A673 (cell line): ENCODE results near the gene HDAC10. TPM values are rescaled to one million over a fixed set of nuclear protein-coding genes. Genes with fewer than 3 reads are reported as not detected.
A peak's percentile ranks its signal among the peaks of the same experiment; 100 is the strongest.

ENCODE experiments used
- BruUV-seq: library from RNA; stranded (reverse); fragments of 400-500 nt; replicated peaks from 2 replicates; lab custom pipeline; 2021; lab: Mats Ljungman, UMichigan
- CTCF ChIA-PET: fragments of 300-600 bp; sonication (Branson Sonifier 250); formaldehyde crosslinking; loops from one replicate; lab custom pipeline; 2022; ENCODE audit warnings: antibody characterized with exemption; lab: Charles Lee
- POLR2A ChIA-PET: fragments of 300-600 bp; sonication (Branson Sonifier 250); formaldehyde crosslinking; loops from one replicate; lab custom pipeline; 2022; ENCODE audit warnings: antibody characterized with exemption; ENCODE audit not compliant: low non-redundant PET; lab: Charles Lee
- DNase-seq: peaks from one replicate; pipeline ENCODE4 v3.0.0-alpha.2; 2015; ENCODE audit warnings: low spot score
- H3K27ac ChIP-seq: fragments of 200-600 bp; sonication (generic); 2 replicates; pipeline ENCODE4 v1.5.1; 2016; ENCODE audit warnings: mixed run types, low read depth, mild to moderate bottlenecking, mixed read lengths, antibody characterized with exemption, low read length; ENCODE audit not compliant: poor library complexity, severe bottlenecking
- H3K27me3 ChIP-seq: fragments of 200-600 bp; sonication (generic); replicated peaks from 2 replicates; pipeline ENCODE4 v1.6.1; 2017; ENCODE audit warnings: mixed run types, low read depth, mild to moderate bottlenecking, mixed read lengths, antibody characterized with exemption, low read length; ENCODE audit not compliant: insufficient read depth, poor library complexity
- H3K36me3 ChIP-seq: fragments of 200-600 bp; sonication (generic); 2 replicates; pipeline ENCODE4 v1.6.1; 2016; ENCODE audit warnings: mixed run types, mild to moderate bottlenecking, mixed read lengths, antibody characterized with exemption, low read length; ENCODE audit not compliant: insufficient read depth, poor library complexity, severe bottlenecking
- H3K4me1 ChIP-seq: fragments of 200-600 bp; sonication (generic); 2 replicates; pipeline ENCODE4 v1.6.1; 2017; ENCODE audit warnings: mixed run types, mild to moderate bottlenecking, mixed read lengths, antibody characterized with exemption, low read length; ENCODE audit not compliant: insufficient read depth, poor library complexity, severe bottlenecking
- H3K4me3 ChIP-seq: fragments of 200-600 bp; sonication (generic); 2 replicates; pipeline ENCODE4 v1.5.1; 2016; ENCODE audit warnings: low read depth, mixed run types, mild to moderate bottlenecking, mixed read lengths, low read length; ENCODE audit not compliant: poor library complexity, severe bottlenecking
- H3K9me3 ChIP-seq: fragments of 200-600 bp; sonication (generic); 2 replicates; pipeline ENCODE4 v1.6.1; 2016; ENCODE audit warnings: mixed run types, low read depth, mild to moderate bottlenecking, mixed read lengths, antibody characterized with exemption, low read length; ENCODE audit not compliant: poor library complexity, severe bottlenecking
- EZH2 ChIP-seq: fragments of 200-600 bp; sonication (generic); IDR thresholded peaks from 2 replicates; pipeline ENCODE4 v1.6.1; 2017; ENCODE audit warnings: borderline replicate concordance, low read depth, mild to moderate bottlenecking, mixed read lengths, antibody characterized with exemption, low read length; ENCODE audit not compliant: poor library complexity, severe bottlenecking
- intact Hi-C: fragments of 100-400 bp; cut with micrococcal nuclease; formaldehyde crosslinking; loops from one replicate; pipeline ENCODE4 v1.10.0; 2022; ENCODE audit not compliant: unreplicated experiment
- total RNA-seq: library from RNA; stranded (reverse); gene quantifications from 2 replicates; pipeline ENCODE4 v1.2.3, GENCODE V29; 2021
- TF ChIP-seq, protein P1 (sequence below): fragments of 300-800, 200-600 bp; sonication (generic); conservative IDR thresholded peaks from 2 replicates; pipeline ENCODE4 v1.5.1; 2017; ENCODE audit warnings: low read depth, mild to moderate bottlenecking, antibody characterized with exemption, low read length, moderate library complexity, mixed read lengths

Gene HDAC10
- total RNA-seq, 1 experiment from 2014 or later: 38.6 TPM

GRCh38 chr22:50276143-50276542, 25.1 kb upstream of the HDAC10 start:
- CTCF ChIA-PET: interaction anchor here (0.5 to 1.3 kb wide), 11 partner anchors 13 to 409 kb away, joined by 3 to 15 read pairs (median 5); no protein-coding TSS in a partner anchor
- DNase-seq: peak; percentile 66
- Histone ChIP-seq H3K4me3 (no peak overlapping the region), H3K36me3 (peaks cover 61% of the 10 kb centered on the region), H3K9me3 (no peaks in the 10 kb centered on the region), H3K27ac (no peak overlapping the region), H3K4me1 (peaks cover 17% of the 10 kb centered on the region), H3K27me3 (no peaks in the 10 kb centered on the region)
- TF ChIP-seq, protein P1, sequence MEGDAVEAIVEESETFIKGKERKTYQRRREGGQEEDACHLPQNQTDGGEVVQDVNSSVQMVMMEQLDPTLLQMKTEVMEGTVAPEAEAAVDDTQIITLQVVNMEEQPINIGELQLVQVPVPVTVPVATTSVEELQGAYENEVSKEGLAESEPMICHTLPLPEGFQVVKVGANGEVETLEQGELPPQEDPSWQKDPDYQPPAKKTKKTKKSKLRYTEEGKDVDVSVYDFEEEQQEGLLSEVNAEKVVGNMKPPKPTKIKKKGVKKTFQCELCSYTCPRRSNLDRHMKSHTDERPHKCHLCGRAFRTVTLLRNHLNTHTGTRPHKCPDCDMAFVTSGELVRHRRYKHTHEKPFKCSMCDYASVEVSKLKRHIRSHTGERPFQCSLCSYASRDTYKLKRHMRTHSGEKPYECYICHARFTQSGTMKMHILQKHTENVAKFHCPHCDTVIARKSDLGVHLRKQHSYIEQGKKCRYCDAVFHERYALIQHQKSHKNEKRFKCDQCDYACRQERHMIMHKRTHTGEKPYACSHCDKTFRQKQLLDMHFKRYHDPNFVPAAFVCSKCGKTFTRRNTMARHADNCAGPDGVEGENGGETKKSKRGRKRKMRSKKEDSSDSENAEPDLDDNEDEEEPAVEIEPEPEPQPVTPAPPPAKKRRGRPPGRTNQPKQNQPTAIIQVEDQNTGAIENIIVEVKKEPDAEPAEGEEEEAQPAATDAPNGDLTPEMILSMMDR: peak; percentile 87
- no peak for TF ChIP-seq EZH2
- no TSS peak for BruUV-seq
- POLR2A ChIA-PET: interaction anchor here (0.5 to 0.6 kb wide), 2 partner anchors 19 to 46 kb away, joined by 4 to 17 read pairs; no protein-coding TSS in a partner anchor
- intact Hi-C loops: loop anchor here (2.0 to 10.0 kb wide), 2 partner anchors 51 to 219 kb away; partner anchors contain the start of gene DENND6B

DNA sequence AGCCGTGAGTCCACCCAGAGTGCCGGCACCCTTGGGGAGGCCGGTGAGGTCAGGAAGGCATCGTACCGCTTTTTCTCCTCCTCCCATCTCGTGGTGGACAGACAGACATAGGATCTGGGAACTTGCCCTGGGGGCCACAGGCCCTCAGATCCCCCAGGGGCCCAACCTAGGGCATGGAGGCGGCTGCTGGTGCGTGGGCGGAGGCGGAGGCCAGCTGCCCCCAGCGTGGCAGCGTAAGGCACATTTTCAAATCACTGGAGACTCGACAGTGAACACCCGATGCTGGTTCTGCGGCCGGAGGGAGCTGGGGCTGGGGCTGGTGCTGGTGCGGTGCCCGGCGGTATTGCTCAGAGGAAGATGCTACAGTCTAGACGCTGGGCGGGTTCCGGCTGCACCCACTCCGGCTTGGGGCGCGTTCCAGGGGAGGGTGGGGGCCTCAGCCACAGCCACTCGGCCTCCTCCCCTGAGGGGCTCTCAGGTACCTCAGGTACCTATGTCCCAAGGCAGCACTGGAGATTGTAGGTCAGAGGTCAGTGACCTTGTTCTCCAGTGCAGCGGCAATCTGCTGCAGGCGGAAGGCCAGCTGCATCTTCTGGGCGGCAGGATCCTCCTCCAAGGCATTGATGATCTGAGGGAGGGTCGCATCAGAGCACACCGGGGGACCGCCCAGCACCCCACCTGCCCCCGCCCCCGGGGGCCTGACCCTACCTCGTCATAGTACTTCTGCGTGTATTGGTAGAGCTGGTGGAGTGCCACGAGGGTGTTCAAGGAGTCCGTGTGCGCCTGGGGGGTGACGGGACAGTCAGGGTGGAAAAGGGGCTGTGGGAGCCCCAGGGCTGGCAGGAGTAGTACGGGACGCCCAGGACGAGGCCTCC, 24.4 kb upstream of the HDAC10 start:
- TSS peak; percentile 85 for BruUV-seq
- Histone ChIP-seq H3K36me3 (peaks cover 57% of the 10 kb centered on the region), H3K27ac (no peak overlapping the region), H3K4me1 (peaks cover 25% of the 10 kb centered on the region), H3K9me3 (no peaks in the 10 kb centered on the region), H3K27me3 (no peaks in the 10 kb centered on the region), H3K4me3 (no peak overlapping the region)
- TF ChIP-seq, protein P1: no peak
- TF ChIP-seq EZH2: no peak
- intact Hi-C loops: loop anchor here (2.0 to 10.0 kb wide), 2 partner anchors 51 to 219 kb away; partner anchors contain the start of gene DENND6B
- ChIA-PET CTCF (interaction anchor here (0.9 to 1.3 kb wide), 3 partner anchors 29 to 125 kb away, joined by 4 to 11 read pairs (median 5); no protein-coding TSS in a partner anchor), POLR2A (interaction anchor here (0.5 kb wide), 1 partner anchor 46 kb away, joined by 4 read pairs; no protein-coding TSS in a partner anchor)
- DNase-seq: no peak

DNA sequence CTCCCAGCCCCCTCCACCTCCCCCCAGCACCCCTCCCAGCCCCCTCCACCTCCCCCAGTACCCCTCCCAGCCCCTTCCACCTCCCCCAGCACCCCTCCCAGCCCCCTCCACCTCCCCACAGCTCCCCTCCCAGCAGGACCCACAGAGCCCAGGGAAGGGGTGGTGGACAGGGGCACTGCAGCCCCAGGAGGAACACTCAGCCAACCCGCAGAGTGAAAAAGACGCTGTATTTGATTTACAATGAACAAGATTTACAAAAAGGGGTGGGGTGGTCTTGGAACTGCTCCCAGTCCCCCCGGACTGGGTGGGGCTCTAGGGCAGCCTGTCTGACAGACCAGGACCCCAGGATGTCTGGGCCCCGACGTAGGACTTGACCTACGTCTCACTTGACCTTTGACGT, 23.7 kb upstream of the HDAC10 start:
- BruUV-seq: no TSS peak

More for the DNA sequence above, 23.7 kb upstream of the HDAC10 start:
- no peak for DNase-seq
- ChIA-PET CTCF (no interaction called here), POLR2A (no interaction called here)
- no peak overlapping the region for H3K27ac ChIP-seq
- H3K36me3 ChIP-seq: peaks cover 51% of the 10 kb centered on the region
- intact Hi-C loops: loop anchor here (10.0 kb wide), 1 partner anchor 220 kb away; no protein-coding TSS in a partner anchor
- H3K4me1 ChIP-seq: peaks cover 25% of the 10 kb centered on the region
- H3K9me3 ChIP-seq: no peaks in the 10 kb centered on the region
- no peak overlapping the region for H3K4me3 ChIP-seq
- TF ChIP-seq EZH2: no peak
- TF ChIP-seq, protein P1: no peak
- H3K27me3 ChIP-seq: no peaks in the 10 kb centered on the region
